KOPT-K1 (cell line): Measurements from ENCODE around the gene C12orf57.
A peak's percentile ranks its signal among the peaks of the same experiment; 100 is the strongest.
"Not testable (repeated sequence)": the region's sequence is repeated elsewhere in the genome, so short reads cannot be mapped to it uniquely, and the experiment has no call there.

ENCODE experiments used
- H3K27ac ChIP-seq: fragments of 200-600 bp; sonication (generic); 2 replicates; pipeline ENCODE4 v1.5.1; 2016; ENCODE audit warnings: antibody characterized with exemption, mild to moderate bottlenecking, low read depth, low read length; ENCODE audit not compliant: poor library complexity, severe bottlenecking
- H3K36me3 ChIP-seq: fragments of 200-600 bp; sonication (generic); 2 replicates; pipeline ENCODE4 v1.5.1; 2017; ENCODE audit warnings: antibody characterized with exemption, mild to moderate bottlenecking, low read length, moderate library complexity; ENCODE audit not compliant: insufficient read depth
- H3K9me3 ChIP-seq: fragments of 200-600 bp; sonication (generic); 2 replicates; pipeline ENCODE4 v1.5.1; 2017; ENCODE audit warnings: antibody characterized with exemption, low read length, mild to moderate bottlenecking; ENCODE audit not compliant: insufficient read depth, poor library complexity, severe bottlenecking

The C12orf57 gene

GRCh38 chr12:6943722-6944380 is at the start of gene C12orf57, which contains the start of gene RNU7-1:
C12orf57 (plus strand) TSS chr12:6944022; CDS start chr12:6944122, 100 bp downstream.
RNU7-1 (plus strand) TSS chr12:6943816.
- H3K27ac ChIP-seq, result peak within 1 kb of the TSS; percentile 93
- peaks cover 16% of the 10 kb centered on the region; the same call in 1 of the 2 replicates for H3K36me3 ChIP-seq
- H3K9me3 ChIP-seq, result no peaks in the 10 kb centered on the region

GRCh38 chr12:6894321-6894720 is 49.5 kb upstream of the C12orf57 start:
- Histone ChIP-seq H3K27ac (no peak overlapping the region), H3K36me3 (no peaks in the 10 kb centered on the region)

GRCh38 chr12:6896846-6897435 is 46.9 kb upstream of the C12orf57 start:
- Histone ChIP-seq H3K9me3 (no peaks in the 10 kb centered on the region), H3K36me3 (no peaks in the 10 kb centered on the region), H3K27ac (no peak overlapping the region)

More at GRCh38 chr12:6894321-6894720, 49.5 kb upstream of the C12orf57 start:
- H3K9me3 ChIP-seq, result no peaks in the 10 kb centered on the region

GRCh38 chr12:6899427-6899826 is 44.4 kb upstream of the C12orf57 start:
- Histone ChIP-seq H3K9me3 (no peaks in the 10 kb centered on the region), H3K27ac (no peak overlapping the region), H3K36me3 (no peaks in the 10 kb centered on the region)

- H3K36me3 ChIP-seq, result no peaks in the 10 kb centered on the region
- H3K9me3 ChIP-seq, result no peaks in the 10 kb centered on the region
- H3K27ac ChIP-seq, result no peak overlapping the region
Measured at GRCh38 chr12:6899837-6900519, 43.8 kb upstream of the C12orf57 start.

GRCh38 chr12:6902448-6902847 is 41.4 kb upstream of the C12orf57 start:
- Histone ChIP-seq H3K36me3 (no peaks in the 10 kb centered on the region), H3K27ac (no peak overlapping the region), H3K9me3 (no peaks in the 10 kb centered on the region)

GRCh38 chr12:6903722-6904121 is 40.1 kb upstream of the C12orf57 start:
- Histone ChIP-seq H3K36me3 (no peaks in the 10 kb centered on the region), H3K27ac (no peak overlapping the region), H3K9me3 (no peaks in the 10 kb centered on the region)

- no peaks in the 10 kb centered on the region for H3K9me3 ChIP-seq
- H3K27ac ChIP-seq, result peak within 1 kb of the TSS; percentile 50
- no peaks in the 10 kb centered on the region for H3K36me3 ChIP-seq
Measured at GRCh38 chr12:6904280-6905276, 39.2 kb upstream of the C12orf57 start, which contains the start of gene LRRC23. LRRC23 (plus strand) TSS chr12:6904822; CDS start chr12:6905634, 812 bp downstream.

- H3K27ac ChIP-seq, result peak overlapping the region; percentile 50
- no peaks in the 10 kb centered on the region for H3K36me3 ChIP-seq
- H3K9me3 ChIP-seq, result no peaks in the 10 kb centered on the region
Measured at GRCh38 chr12:6905414-6906040, 38.3 kb upstream of the C12orf57 start.

- H3K27ac ChIP-seq, H3K36me3 ChIP-seq, H3K9me3 ChIP-seq: not testable (repeated sequence)
Measured at GRCh38 chr12:6908141-6908540, 35.7 kb upstream of the C12orf57 start.

- Histone ChIP-seq H3K27ac (no peak overlapping the region), H3K36me3 (no peaks in the 10 kb centered on the region), H3K9me3 (no peaks in the 10 kb centered on the region)
Measured at GRCh38 chr12:6909421-6910145, 34.2 kb upstream of the C12orf57 start.

GRCh38 chr12:6912164-6912935 is 31.5 kb upstream of the C12orf57 start:
- peaks cover 16% of the 10 kb centered on the region for H3K36me3 ChIP-seq
- H3K9me3 ChIP-seq, result no peaks in the 10 kb centered on the region
- no peak overlapping the region for H3K27ac ChIP-seq

GRCh38 chr12:6914246-6914946 is 29.4 kb upstream of the C12orf57 start, which contains the start of gene ENO2:
ENO2 (plus strand) TSS chr12:6914580; CDS start chr12:6915833, 1,253 bp downstream.
- H3K27ac ChIP-seq, result peak within 1 kb of the TSS; percentile 51
- H3K9me3 ChIP-seq, result no peaks in the 10 kb centered on the region
- H3K36me3 ChIP-seq, result peaks cover 34% of the 10 kb centered on the region
